A673 (cell line): ENCODE data around the gene TMEM229A. TPM values are rescaled to one million over a fixed set of nuclear protein-coding genes. Genes with fewer than 3 reads are reported as not detected.
A peak's percentile ranks its signal among the peaks of the same experiment; 100 is the strongest.

ENCODE experiments used
- BruUV-seq: library from RNA; stranded (reverse); fragments of 400-500 nt; replicated peaks from 2 replicates; lab custom pipeline; 2021; lab: Mats Ljungman, UMichigan
- CTCF ChIA-PET: fragments of 300-600 bp; sonication (Branson Sonifier 250); formaldehyde crosslinking; loops from one replicate; lab custom pipeline; 2022; ENCODE audit warnings: antibody characterized with exemption; lab: Charles Lee
- POLR2A ChIA-PET: fragments of 300-600 bp; sonication (Branson Sonifier 250); formaldehyde crosslinking; loops from one replicate; lab custom pipeline; 2022; ENCODE audit warnings: antibody characterized with exemption; ENCODE audit not compliant: low non-redundant PET; lab: Charles Lee
- DNase-seq: peaks from one replicate; pipeline ENCODE4 v3.0.0-alpha.2; 2015; ENCODE audit warnings: low spot score
- H3K27ac ChIP-seq: fragments of 200-600 bp; sonication (generic); 2 replicates; pipeline ENCODE4 v1.5.1; 2016; ENCODE audit warnings: mixed run types, low read depth, mild to moderate bottlenecking, mixed read lengths, antibody characterized with exemption, low read length; ENCODE audit not compliant: poor library complexity, severe bottlenecking
- H3K27me3 ChIP-seq: fragments of 200-600 bp; sonication (generic); replicated peaks from 2 replicates; pipeline ENCODE4 v1.6.1; 2017; ENCODE audit warnings: mixed run types, low read depth, mild to moderate bottlenecking, mixed read lengths, antibody characterized with exemption, low read length; ENCODE audit not compliant: insufficient read depth, poor library complexity
- H3K36me3 ChIP-seq: fragments of 200-600 bp; sonication (generic); 2 replicates; pipeline ENCODE4 v1.6.1; 2016; ENCODE audit warnings: mixed run types, mild to moderate bottlenecking, mixed read lengths, antibody characterized with exemption, low read length; ENCODE audit not compliant: insufficient read depth, poor library complexity, severe bottlenecking
- H3K4me1 ChIP-seq: fragments of 200-600 bp; sonication (generic); 2 replicates; pipeline ENCODE4 v1.6.1; 2017; ENCODE audit warnings: mixed run types, mild to moderate bottlenecking, mixed read lengths, antibody characterized with exemption, low read length; ENCODE audit not compliant: insufficient read depth, poor library complexity, severe bottlenecking
- H3K4me3 ChIP-seq: fragments of 200-600 bp; sonication (generic); 2 replicates; pipeline ENCODE4 v1.5.1; 2016; ENCODE audit warnings: low read depth, mixed run types, mild to moderate bottlenecking, mixed read lengths, low read length; ENCODE audit not compliant: poor library complexity, severe bottlenecking
- H3K9me3 ChIP-seq: fragments of 200-600 bp; sonication (generic); 2 replicates; pipeline ENCODE4 v1.6.1; 2016; ENCODE audit warnings: mixed run types, low read depth, mild to moderate bottlenecking, mixed read lengths, antibody characterized with exemption, low read length; ENCODE audit not compliant: poor library complexity, severe bottlenecking
- EZH2 ChIP-seq: fragments of 200-600 bp; sonication (generic); IDR thresholded peaks from 2 replicates; pipeline ENCODE4 v1.6.1; 2017; ENCODE audit warnings: borderline replicate concordance, low read depth, mild to moderate bottlenecking, mixed read lengths, antibody characterized with exemption, low read length; ENCODE audit not compliant: poor library complexity, severe bottlenecking
- intact Hi-C: fragments of 100-400 bp; cut with micrococcal nuclease; formaldehyde crosslinking; loops from one replicate; pipeline ENCODE4 v1.10.0; 2022; ENCODE audit not compliant: unreplicated experiment
- total RNA-seq: library from RNA; stranded (reverse); gene quantifications from 2 replicates; pipeline ENCODE4 v1.2.3, GENCODE V29; 2021
- TF ChIP-seq, protein P1 (sequence below): fragments of 300-800, 200-600 bp; sonication (generic); conservative IDR thresholded peaks from 2 replicates; pipeline ENCODE4 v1.5.1; 2017; ENCODE audit warnings: low read depth, mild to moderate bottlenecking, antibody characterized with exemption, low read length, moderate library complexity, mixed read lengths

TMEM229A gene
- total RNA-seq, 1 experiment from 2014 or later: 24.6 TPM

DNA sequence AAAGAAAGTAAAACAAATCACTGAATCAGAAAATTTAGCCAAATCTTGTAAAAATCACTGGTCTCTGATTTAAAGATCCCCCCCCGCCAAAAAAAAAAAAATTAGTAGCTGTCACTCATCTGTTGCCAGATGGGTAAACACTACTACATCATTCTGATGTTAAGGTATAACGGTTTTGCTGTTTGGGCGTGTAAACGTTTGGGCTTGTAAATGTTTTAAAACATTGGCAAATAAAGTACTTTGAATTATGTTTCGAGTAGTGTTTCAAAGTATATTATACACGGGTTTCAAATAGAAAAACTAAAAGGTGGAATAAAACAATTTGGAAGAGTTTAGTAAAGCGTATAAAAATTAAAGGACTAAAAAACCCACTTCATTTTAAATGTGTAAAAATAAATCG lies 1.5 kb downstream of the TMEM229A start:
- DNase-seq: no peak
- no peak for TF ChIP-seq EZH2
- TF ChIP-seq, protein P1, sequence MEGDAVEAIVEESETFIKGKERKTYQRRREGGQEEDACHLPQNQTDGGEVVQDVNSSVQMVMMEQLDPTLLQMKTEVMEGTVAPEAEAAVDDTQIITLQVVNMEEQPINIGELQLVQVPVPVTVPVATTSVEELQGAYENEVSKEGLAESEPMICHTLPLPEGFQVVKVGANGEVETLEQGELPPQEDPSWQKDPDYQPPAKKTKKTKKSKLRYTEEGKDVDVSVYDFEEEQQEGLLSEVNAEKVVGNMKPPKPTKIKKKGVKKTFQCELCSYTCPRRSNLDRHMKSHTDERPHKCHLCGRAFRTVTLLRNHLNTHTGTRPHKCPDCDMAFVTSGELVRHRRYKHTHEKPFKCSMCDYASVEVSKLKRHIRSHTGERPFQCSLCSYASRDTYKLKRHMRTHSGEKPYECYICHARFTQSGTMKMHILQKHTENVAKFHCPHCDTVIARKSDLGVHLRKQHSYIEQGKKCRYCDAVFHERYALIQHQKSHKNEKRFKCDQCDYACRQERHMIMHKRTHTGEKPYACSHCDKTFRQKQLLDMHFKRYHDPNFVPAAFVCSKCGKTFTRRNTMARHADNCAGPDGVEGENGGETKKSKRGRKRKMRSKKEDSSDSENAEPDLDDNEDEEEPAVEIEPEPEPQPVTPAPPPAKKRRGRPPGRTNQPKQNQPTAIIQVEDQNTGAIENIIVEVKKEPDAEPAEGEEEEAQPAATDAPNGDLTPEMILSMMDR: no peak
- Histone ChIP-seq H3K27ac (peak overlapping the region; percentile 98), H3K36me3 (no peaks in the 10 kb centered on the region), H3K9me3 (no peaks in the 10 kb centered on the region), H3K4me3 (peak overlapping the region; percentile 77), H3K4me1 (peaks cover 47% of the 10 kb centered on the region), H3K27me3 (no peaks in the 10 kb centered on the region)
- BruUV-seq: TSS peak; percentile 61
- intact Hi-C loops: loop anchor here (5.0 kb wide), 3 partner anchors 121 to 1729 kb away; partner anchors contain the start of gene FEZF1
- ChIA-PET CTCF (no interaction called here), POLR2A (no interaction called here)

DNA sequence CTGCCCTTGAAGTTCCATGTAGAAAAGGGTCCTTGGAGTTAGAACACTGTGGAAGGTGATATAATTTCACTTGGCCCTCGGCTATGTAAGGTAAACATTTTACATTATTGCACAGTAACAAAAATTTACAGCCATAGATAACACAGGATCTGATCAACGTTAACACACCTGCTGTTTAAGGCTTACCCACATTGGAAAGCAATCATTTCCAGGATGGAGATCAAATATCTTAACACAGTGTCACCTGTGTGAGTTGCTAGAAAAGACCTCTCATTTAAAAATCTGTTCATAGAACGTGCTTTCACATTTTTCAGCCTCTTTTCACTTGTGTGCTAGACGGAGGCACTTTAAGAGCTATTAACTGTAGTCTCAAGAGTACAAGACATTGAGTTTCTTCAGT lies 1.9 kb downstream of the TMEM229A start:
- ChIA-PET POLR2A (no interaction called here), CTCF (no interaction called here)
- peaks cover 42% of the 10 kb centered on the region for H3K4me1 ChIP-seq
- no peak for DNase-seq
- H3K36me3 ChIP-seq: no peaks in the 10 kb centered on the region
- TF ChIP-seq, protein P1: no peak
- no peak for TF ChIP-seq EZH2
- H3K27me3 ChIP-seq: no peaks in the 10 kb centered on the region
- no TSS peak for BruUV-seq
- peak overlapping the region; percentile 98 for H3K27ac ChIP-seq
- H3K9me3 ChIP-seq: no peaks in the 10 kb centered on the region
- H3K4me3 ChIP-seq: peak overlapping the region; percentile 77
- intact Hi-C loops: loop anchor here (5.0 kb wide), 3 partner anchors 121 to 1729 kb away; partner anchors contain the start of gene FEZF1

DNA sequence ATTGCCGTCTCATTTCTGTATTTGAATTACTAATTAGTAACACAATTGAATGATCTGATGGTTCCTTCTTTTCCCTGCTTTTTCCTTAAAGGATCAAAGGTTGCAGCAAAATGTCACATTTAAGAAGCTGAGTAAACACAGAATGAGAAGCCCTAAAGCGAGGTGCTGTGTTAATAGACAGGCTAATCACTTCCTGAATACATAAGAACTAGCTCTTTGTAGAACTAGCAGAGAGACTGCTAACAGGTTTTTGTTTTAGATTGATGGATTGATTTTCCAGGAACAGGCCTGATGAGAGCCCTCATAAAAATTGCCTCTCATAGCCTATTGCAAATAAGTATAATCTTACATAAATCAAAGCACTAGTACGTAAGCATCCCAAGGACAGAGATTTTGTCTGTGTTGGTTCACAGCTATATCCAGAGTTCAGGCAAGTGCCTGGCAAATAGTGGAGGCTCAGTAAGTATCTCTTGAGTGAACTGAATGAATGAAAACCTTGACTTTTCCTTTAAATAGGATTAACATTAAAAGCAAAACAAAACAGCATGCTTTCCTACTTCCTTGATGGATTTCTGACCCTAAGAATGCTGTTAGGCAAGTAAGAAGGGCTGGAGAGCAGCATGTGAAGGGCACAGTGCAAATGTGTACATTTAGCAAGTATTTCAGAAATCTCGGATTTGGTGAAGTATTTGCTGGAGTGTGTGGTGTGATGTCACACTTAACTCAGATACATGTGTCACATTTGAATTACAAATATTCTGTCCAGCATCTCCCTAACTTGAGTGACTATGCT lies 3.3 kb downstream of the TMEM229A start:
- Histone ChIP-seq H3K4me1 (peaks cover 29% of the 10 kb centered on the region), H3K27ac (peak overlapping the region; percentile 98), H3K4me3 (peak overlapping the region; percentile 77), H3K27me3 (no peaks in the 10 kb centered on the region), H3K36me3 (no peaks in the 10 kb centered on the region), H3K9me3 (no peaks in the 10 kb centered on the region)
- no peak for TF ChIP-seq EZH2
- TF ChIP-seq, protein P1: no peak
- no TSS peak for BruUV-seq
- POLR2A ChIA-PET: no interaction called here
- intact Hi-C loops: loop anchor here (5.0 kb wide), 3 partner anchors 123 to 1727 kb away; partner anchors contain the start of gene FEZF1
- peak; percentile 71 for DNase-seq
- CTCF ChIA-PET: no interaction called here
